Cardiac muscle cell (in vitro differentiated cells and primary cell): Measurements from ENCODE around the gene CMSS1. TPM values are rescaled to one million over a fixed set of nuclear protein-coding genes. Genes with fewer than 3 reads are reported as not detected.
A peak's percentile ranks its signal among the peaks of the same experiment; 100 is the strongest.

Source experiments
- DNase-seq, 2 donors: peaks; one replicate each; pipeline versions ENCODE4 v3.0.0 to v3.0.0-alpha.2; 2010 to 2017; ENCODE audit warnings: low read depth in 1 of 2, low spot score in 1 of 2
- H3K27ac ChIP-seq: fragments of 200-600 bp; sonication (generic); 2 replicates; pipeline ENCODE4 v1.5.1; 2016
- H3K27me3 ChIP-seq: fragments of 200-600 bp; sonication (generic); 2 replicates; pipeline ENCODE4 v1.6.0; 2016; ENCODE audit warnings: control low read depth
- H3K36me3 ChIP-seq: fragments of 200-600 bp; sonication (generic); 2 replicates; pipeline ENCODE4 v1.5.1; 2016; ENCODE audit warnings: control low read depth
- H3K4me1 ChIP-seq: fragments of 200-600 bp; sonication (generic); 2 replicates; pipeline ENCODE4 v1.8.1; 2017; ENCODE audit warnings: low read depth, mild to moderate bottlenecking, mixed run types
- H3K4me3 ChIP-seq: fragments of 200-600 bp; sonication (generic); 2 replicates; pipeline ENCODE4 v1.5.1; 2016; ENCODE audit warnings: mild to moderate bottlenecking
- H3K9me3 ChIP-seq: fragments of 200-600 bp; sonication (generic); 2 replicates; pipeline ENCODE4 v1.5.1; 2017; ENCODE audit warnings: low read depth, mild to moderate bottlenecking, control low read depth
- polyA plus RNA-seq: library from polyadenylated mRNA; unstranded; fragments of >200 nt; fragmentation: Nextera tagmentation; extraction: Ambion mirVana; gene quantifications from 2 replicates; pipeline ENCODE4 v1.2.1, GENCODE V29; 2016
- total RNA-seq: library from RNA; depleted of rRNA; stranded (reverse); fragments of >200 nt; gene quantifications from 2 replicates; pipeline ENCODE4 v1.2.3, GENCODE V29; 2016
- TF ChIP-seq, protein P1 (sequence below): IDR thresholded peaks from 2 replicates; pipeline ENCODE4 v1.5.1; 2012; ENCODE audit warnings: low read depth, mild to moderate bottlenecking, low read length

The CMSS1 gene
- total and polyA plus RNA-seq, 2 experiments from 2014 or later = 13.1 to 32.9 TPM

DNA sequence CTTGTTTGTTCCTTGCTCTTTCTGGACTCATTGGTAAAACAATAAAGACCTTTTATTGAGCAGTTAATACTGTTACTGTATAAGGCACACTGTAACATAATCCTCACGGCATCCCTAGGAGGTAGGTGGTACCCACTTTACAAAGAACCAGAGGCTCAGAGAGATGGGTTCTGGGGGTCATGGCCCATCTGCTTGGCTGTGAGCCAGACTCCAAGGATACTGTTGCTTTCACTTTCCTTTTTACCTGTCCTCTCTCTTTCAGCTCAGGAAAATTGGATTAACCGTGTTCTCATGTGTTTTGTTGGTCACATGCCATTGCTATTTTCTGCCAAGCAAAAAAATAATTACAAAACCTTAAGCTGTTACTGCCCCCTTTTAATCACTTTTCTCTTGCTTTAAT is 331.5 kb downstream of the CMSS1 start:
- Histone ChIP-seq H3K36me3 (no peaks in the 10 kb centered on the region), H3K27me3 (no peaks in the 10 kb centered on the region), H3K4me3 (no peak overlapping the region), H3K27ac (no peak overlapping the region), H3K4me1 (peaks cover 9% of the 10 kb centered on the region), H3K9me3 (no peaks in the 10 kb centered on the region)
- no peak for DNase-seq
- TF ChIP-seq, protein P1, sequence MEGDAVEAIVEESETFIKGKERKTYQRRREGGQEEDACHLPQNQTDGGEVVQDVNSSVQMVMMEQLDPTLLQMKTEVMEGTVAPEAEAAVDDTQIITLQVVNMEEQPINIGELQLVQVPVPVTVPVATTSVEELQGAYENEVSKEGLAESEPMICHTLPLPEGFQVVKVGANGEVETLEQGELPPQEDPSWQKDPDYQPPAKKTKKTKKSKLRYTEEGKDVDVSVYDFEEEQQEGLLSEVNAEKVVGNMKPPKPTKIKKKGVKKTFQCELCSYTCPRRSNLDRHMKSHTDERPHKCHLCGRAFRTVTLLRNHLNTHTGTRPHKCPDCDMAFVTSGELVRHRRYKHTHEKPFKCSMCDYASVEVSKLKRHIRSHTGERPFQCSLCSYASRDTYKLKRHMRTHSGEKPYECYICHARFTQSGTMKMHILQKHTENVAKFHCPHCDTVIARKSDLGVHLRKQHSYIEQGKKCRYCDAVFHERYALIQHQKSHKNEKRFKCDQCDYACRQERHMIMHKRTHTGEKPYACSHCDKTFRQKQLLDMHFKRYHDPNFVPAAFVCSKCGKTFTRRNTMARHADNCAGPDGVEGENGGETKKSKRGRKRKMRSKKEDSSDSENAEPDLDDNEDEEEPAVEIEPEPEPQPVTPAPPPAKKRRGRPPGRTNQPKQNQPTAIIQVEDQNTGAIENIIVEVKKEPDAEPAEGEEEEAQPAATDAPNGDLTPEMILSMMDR = no peak

DNA sequence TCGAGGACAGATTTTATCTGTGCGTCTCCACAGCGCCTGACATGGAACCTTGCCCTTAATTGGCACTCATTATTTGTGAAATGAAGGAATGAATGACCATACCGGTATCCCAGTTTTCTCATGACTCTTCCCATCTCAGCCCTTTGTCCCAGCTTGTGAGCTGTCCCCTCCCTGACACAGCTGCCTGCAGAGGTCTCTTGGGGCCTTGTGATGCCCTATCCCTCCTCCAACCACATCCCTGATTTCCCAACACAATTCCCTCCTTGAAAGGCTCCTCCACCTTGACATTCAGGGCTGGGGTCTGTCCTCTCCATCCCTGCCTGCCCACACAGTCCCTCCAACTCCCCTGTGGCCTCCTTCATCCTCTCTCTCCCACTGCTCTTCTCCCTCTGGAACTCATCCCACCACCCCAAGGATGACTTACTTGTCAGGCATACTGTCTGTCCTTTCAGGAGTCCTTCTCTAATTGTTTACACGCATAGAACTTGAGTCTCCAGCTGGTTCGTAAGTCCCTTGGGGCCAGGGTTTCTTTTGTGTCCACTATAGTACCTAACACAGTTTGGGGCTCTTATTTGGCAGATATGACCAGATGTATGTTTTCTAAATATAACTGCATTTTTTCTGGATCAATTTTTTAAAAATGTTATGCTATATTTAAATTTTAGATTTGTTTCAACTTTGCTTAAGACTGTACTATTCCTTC is 332.2 kb downstream of the CMSS1 start:
- DNase-seq = no peak
- Histone ChIP-seq H3K4me1 (peaks cover 9% of the 10 kb centered on the region), H3K4me3 (no peak overlapping the region), H3K27ac (no peak overlapping the region), H3K27me3 (no peaks in the 10 kb centered on the region), H3K36me3 (no peaks in the 10 kb centered on the region), H3K9me3 (no peaks in the 10 kb centered on the region)
- TF ChIP-seq, protein P1 = no peak

DNA sequence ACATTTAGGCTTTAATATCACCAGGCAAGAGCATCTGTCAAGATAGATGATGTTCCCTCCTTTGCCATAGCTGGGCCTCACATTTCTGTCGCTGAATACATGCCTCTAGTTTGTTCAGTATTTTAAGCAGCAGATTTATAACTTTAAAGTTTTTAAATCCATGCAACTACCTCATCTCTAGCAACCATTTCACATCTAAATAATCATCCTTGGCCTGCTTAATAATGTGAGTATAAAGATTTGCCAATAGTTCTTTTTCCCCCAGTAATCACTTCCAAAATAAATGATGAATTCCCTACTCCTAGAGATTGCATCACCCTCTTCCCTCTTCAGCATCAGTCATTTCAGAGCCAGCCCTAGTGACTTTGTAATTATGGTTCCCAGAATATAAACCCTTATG is 332.8 kb downstream of the CMSS1 start:
- H3K27ac ChIP-seq = no peak overlapping the region
- no peaks in the 10 kb centered on the region for H3K27me3 ChIP-seq
- H3K9me3 ChIP-seq = no peaks in the 10 kb centered on the region
- H3K36me3 ChIP-seq = no peaks in the 10 kb centered on the region
- peak in 1 of 2 donors; percentile 50 for DNase-seq
- TF ChIP-seq, protein P1 = no peak
- H3K4me1 ChIP-seq = peaks cover 9% of the 10 kb centered on the region
- no peak overlapping the region for H3K4me3 ChIP-seq

DNA sequence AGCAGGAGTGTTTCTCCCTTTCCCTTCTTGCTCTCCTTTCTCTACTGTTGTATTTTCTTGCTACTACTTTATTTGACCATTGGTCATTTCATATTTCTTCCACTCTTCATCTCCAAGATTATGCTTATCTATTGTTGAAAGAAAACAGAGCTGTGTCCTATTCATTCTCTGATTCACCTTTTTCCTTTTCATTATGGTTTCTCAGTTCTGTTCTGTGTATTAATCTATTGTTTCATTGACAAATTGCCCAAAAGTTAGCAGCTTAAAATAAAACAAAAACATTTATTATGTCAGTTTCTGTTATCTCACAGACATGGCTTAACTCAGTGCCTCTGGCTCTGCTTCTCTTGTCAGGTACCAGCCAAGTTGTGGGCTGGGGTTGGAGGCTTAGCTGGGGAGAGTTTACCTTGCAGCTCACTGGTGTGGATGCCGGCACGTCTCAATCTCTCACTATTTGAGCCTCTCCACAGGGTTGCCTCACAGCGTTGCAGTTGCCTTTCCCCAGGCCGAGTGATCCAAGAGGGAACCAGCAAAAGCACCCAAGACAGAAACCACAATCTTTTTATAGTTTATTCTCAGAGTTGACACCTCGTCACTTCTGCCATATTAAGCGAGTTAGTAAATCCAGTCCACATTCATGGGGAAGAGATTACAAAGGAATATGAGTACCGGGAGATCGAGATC is 333.5 kb downstream of the CMSS1 start:
- TF ChIP-seq, protein P1 = no peak
- no peaks in the 10 kb centered on the region for H3K36me3 ChIP-seq
- peaks cover 9% of the 10 kb centered on the region for H3K4me1 ChIP-seq
- no peak overlapping the region for H3K27ac ChIP-seq
- no peak overlapping the region for H3K4me3 ChIP-seq
- no peaks in the 10 kb centered on the region for H3K9me3 ChIP-seq
- no peak for DNase-seq
- no peaks in the 10 kb centered on the region for H3K27me3 ChIP-seq

DNA sequence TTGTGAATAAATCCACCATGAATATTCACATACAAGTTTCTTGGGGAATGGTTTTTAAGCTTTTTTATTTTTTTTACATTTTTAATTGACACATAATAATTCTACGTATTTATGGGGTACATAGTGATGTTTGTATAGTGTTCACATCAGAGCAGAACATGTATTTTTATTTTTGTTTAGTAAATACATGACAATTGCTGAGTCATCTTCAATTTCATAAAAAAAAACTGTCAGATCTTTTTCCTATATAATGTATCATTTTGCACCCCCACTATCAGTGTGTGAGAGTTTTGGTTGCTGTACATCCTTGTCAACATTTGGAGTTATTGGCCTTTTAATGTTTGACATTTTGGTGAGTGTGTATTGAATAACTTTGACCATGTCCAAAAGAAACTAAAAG is 336.5 kb downstream of the CMSS1 start:
- no peaks in the 10 kb centered on the region for H3K36me3 ChIP-seq
- no peak overlapping the region for H3K27ac ChIP-seq
- no peaks in the 10 kb centered on the region for H3K9me3 ChIP-seq
- TF ChIP-seq, protein P1 = no peak
- H3K4me1 ChIP-seq = peaks cover 30% of the 10 kb centered on the region
- DNase-seq = no peak
- H3K27me3 ChIP-seq = no peaks in the 10 kb centered on the region
- H3K4me3 ChIP-seq = no peak overlapping the region
